ENCODE measurements around the gene KCNJ6. TPM values are rescaled to one million over a fixed set of nuclear protein-coding genes. Genes with fewer than 3 reads are reported as not detected.

Gene KCNJ6
- total and polyA plus RNA-seq, 2 experiments from 2014 or later, result not detected

DNA sequence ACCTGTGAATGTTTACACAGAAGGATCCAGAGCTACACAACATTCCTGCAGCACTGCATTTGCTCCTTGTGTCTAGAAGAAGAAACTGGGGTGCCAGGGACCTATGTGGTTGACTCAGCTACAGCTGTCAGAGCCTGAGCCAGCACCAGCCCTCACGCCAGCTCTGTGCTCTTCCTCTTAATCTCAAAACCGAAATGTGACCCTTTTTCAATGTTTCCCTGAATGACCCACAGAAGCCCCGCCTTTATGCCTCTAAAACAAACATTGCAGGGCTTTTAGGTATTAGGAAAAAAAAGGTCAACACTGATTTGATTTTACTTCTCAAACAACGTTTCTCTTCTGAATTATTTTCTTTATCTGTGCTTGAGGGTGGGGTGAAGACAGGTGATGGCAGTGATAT lies 289.2 kb downstream of the KCNJ6 start:
- H3K4me3 ChIP-seq, result no peak overlapping the region
- no peak for DNase-seq (ENCODE audit: low read depth in 1 of 2, low spot score in 1 of 2)

DNA sequence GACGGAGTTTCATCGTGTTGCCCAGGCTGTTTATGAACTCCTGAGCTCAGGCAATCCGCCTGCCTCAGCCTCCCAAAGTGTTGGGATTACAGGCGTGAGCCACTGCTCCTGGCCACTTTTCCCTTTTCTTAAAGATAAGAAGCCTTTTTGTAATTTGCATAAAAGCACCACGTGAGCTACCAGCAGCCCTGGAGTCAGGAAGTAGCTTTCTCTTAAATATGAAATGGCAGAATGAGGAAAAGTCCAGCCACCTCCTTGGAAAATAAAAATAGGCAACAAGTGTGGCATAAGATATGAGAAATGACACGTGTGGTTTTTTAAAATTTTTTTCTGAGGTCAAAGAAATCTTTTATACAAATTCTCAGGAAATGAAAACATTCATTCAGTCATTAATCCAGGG lies 289.9 kb downstream of the KCNJ6 start:
- H3K27ac ChIP-seq, result no peak overlapping the region
- TF ChIP-seq, protein P1, sequence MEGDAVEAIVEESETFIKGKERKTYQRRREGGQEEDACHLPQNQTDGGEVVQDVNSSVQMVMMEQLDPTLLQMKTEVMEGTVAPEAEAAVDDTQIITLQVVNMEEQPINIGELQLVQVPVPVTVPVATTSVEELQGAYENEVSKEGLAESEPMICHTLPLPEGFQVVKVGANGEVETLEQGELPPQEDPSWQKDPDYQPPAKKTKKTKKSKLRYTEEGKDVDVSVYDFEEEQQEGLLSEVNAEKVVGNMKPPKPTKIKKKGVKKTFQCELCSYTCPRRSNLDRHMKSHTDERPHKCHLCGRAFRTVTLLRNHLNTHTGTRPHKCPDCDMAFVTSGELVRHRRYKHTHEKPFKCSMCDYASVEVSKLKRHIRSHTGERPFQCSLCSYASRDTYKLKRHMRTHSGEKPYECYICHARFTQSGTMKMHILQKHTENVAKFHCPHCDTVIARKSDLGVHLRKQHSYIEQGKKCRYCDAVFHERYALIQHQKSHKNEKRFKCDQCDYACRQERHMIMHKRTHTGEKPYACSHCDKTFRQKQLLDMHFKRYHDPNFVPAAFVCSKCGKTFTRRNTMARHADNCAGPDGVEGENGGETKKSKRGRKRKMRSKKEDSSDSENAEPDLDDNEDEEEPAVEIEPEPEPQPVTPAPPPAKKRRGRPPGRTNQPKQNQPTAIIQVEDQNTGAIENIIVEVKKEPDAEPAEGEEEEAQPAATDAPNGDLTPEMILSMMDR (IDR thresholded peaks at IDR 0.05; ENCODE audit: low read depth, low read length), result no peak
- no peaks in the 10 kb centered on the region for H3K27me3 ChIP-seq
- no peak overlapping the region for H3K4me3 ChIP-seq
- peaks cover 18% of the 10 kb centered on the region for H3K4me1 ChIP-seq (ENCODE audit: low read depth)
- DNase-seq (ENCODE audit: low read depth in 1 of 2, low spot score in 1 of 2), result no peak
- no peaks in the 10 kb centered on the region for H3K9me3 ChIP-seq (ENCODE audit: low read depth)
- H3K36me3 ChIP-seq, result no peaks in the 10 kb centered on the region

More for the DNA sequence above, 289.2 kb downstream of the KCNJ6 start:
- no peak overlapping the region for H3K27ac ChIP-seq
- no peaks in the 10 kb centered on the region for H3K9me3 ChIP-seq (ENCODE audit: low read depth)
- H3K4me1 ChIP-seq (ENCODE audit: low read depth), result peaks cover 18% of the 10 kb centered on the region
- no peaks in the 10 kb centered on the region for H3K27me3 ChIP-seq
- TF ChIP-seq, protein P1 (IDR thresholded peaks at IDR 0.05; ENCODE audit: low read depth, low read length), result no peak
- H3K36me3 ChIP-seq, result no peaks in the 10 kb centered on the region

DNA sequence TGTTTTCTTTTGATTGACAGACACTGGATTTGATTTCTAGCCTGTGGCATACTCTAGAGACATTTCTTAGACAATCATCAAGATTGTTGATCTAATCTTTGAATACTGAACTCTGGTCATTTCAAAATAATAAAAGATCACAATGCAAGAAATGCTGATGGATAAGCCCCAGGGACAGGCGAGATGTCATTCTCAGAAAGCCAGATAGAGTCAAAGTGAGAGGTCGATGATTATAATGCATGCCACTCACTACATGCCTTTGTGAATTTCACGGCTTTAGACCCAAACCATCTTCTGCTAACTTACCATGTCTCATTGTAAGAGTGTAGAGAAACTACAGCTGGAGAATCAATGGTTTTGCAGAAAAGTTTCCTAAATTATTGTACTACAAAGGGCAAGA lies 292.6 kb downstream of the KCNJ6 start:
- Histone ChIP-seq H3K27ac (peak overlapping the region; percentile 44), H3K4me1 (ENCODE audit: low read depth) (peaks cover 18% of the 10 kb centered on the region), H3K36me3 (no peaks in the 10 kb centered on the region), H3K27me3 (no peaks in the 10 kb centered on the region), H3K4me3 (no peak overlapping the region), H3K9me3 (ENCODE audit: low read depth) (no peaks in the 10 kb centered on the region)
- TF ChIP-seq, protein P1 (IDR thresholded peaks at IDR 0.05; ENCODE audit: low read depth, low read length), result no peak
- DNase-seq (ENCODE audit: low read depth in 1 of 2, low spot score in 1 of 2), result no peak

DNA sequence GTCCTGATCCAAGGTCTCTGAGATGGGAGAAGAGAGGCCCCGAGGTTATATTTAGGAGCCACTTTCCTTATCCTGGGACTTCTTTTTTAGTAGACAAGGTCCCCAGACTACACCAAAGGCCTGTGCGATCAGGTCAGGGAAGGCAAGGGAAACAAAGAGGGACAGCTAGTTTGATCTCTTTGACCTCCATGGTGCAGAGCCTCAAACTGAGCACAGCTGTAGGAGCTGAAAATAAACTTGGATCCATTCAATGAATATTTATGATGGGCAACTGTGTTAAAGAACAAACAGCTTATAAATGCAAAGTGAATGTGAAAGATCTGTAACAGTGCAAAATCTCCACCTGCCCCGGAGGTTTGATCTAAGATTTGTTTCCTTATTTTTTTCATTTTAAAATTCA lies 293.1 kb downstream of the KCNJ6 start:
- Histone ChIP-seq H3K4me1 (ENCODE audit: low read depth) (peaks cover 18% of the 10 kb centered on the region), H3K4me3 (no peak overlapping the region), H3K27me3 (no peaks in the 10 kb centered on the region), H3K27ac (peak overlapping the region; percentile 44), H3K36me3 (no peaks in the 10 kb centered on the region), H3K9me3 (ENCODE audit: low read depth) (no peaks in the 10 kb centered on the region)
- no peak for DNase-seq (ENCODE audit: low read depth in 1 of 2, low spot score in 1 of 2)
- TF ChIP-seq, protein P1 (IDR thresholded peaks at IDR 0.05; ENCODE audit: low read depth, low read length), result no peak

DNA sequence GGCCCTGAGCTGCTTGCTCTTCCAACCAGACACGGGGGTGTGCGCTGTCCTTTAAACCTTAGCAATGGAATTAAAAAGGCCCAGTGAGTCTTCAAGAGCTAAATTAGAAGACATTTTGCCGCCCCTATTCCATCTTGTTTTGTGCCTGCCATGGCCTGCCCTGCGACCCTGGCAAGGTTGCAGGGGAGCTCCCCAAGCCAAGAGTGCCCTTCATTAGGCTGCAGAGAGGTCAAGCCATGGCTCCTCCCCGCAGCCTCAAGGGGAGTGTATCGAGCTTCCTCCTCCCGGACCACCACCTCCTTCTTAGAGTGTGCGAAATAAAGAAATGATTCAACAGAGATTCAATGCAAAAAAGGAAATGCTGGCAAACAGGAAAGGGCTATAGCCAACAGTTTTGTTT lies 293.5 kb downstream of the KCNJ6 start:
- no peaks in the 10 kb centered on the region for H3K27me3 ChIP-seq
- H3K4me1 ChIP-seq (ENCODE audit: low read depth), result peaks cover 18% of the 10 kb centered on the region
- H3K9me3 ChIP-seq (ENCODE audit: low read depth), result no peaks in the 10 kb centered on the region
- no peak for DNase-seq (ENCODE audit: low read depth in 1 of 2, low spot score in 1 of 2)
- TF ChIP-seq, protein P1 (IDR thresholded peaks at IDR 0.05; ENCODE audit: low read depth, low read length), result no peak
- H3K4me3 ChIP-seq, result no peak overlapping the region
- peak overlapping the region; percentile 44 for H3K27ac ChIP-seq
- H3K36me3 ChIP-seq, result no peaks in the 10 kb centered on the region

DNA sequence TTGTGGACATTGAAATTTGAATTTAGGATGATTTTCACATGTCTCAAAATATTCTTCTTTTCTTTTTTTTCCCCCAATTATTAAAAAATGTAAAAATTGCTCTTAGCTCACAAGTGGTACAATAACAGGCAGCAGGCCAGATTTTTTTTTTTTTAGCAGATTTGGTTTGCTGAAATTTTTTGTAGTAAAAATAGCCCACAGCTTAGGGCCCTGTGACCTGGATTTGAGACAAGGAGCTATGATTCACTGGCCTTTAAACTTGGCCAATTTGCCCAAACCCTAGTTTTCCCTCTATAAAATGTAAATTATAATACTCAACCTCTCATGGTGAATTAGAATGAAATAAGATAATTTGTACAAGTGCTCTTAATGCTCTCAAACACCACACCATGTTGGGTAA lies 295.9 kb downstream of the KCNJ6 start:
- no peaks in the 10 kb centered on the region for H3K36me3 ChIP-seq
- no peak overlapping the region for H3K4me3 ChIP-seq
- no peaks in the 10 kb centered on the region for H3K9me3 ChIP-seq (ENCODE audit: low read depth)
- no peak overlapping the region for H3K27ac ChIP-seq
- DNase-seq (ENCODE audit: low read depth in 1 of 2, low spot score in 1 of 2), result peak in 1 of 2 donors; percentile 37
- TF ChIP-seq, protein P1 (IDR thresholded peaks at IDR 0.05; ENCODE audit: low read depth, low read length), result no peak
- peaks cover 18% of the 10 kb centered on the region for H3K4me1 ChIP-seq (ENCODE audit: low read depth)
- H3K27me3 ChIP-seq, result no peaks in the 10 kb centered on the region
